GM18520 (cell line): Measurements from ENCODE around the gene HMGXB4.

Experiments
- ATAC-seq: cut with Tn5 transposase; IDR thresholded peaks from one replicate; pipeline ENCODE4 v1.9.1; 2021; ENCODE audit not compliant: unreplicated experiment

HMGXB4 gene

GRCh38 chr22:35310556-35311550 lies 53.6 kb downstream of the HMGXB4 start:
- ATAC-seq: no peak

- no peak for ATAC-seq
Observed at GRCh38 chr22:35311551-35311999, 54.3 kb downstream of the HMGXB4 start.

- no peak for ATAC-seq
Observed at GRCh38 chr22:35312198-35313059, 55.1 kb downstream of the HMGXB4 start.

GRCh38 chr22:35313311-35314121 lies 56.2 kb downstream of the HMGXB4 start:
- no peak for ATAC-seq

- ATAC-seq: no peak
Observed at GRCh38 chr22:35314161-35314942, 57.1 kb downstream of the HMGXB4 start.

- ATAC-seq: no peak
Observed at GRCh38 chr22:35315141-35315854, 58.0 kb downstream of the HMGXB4 start.

GRCh38 chr22:35315855-35316745 lies 58.8 kb downstream of the HMGXB4 start:
- no peak for ATAC-seq

- ATAC-seq: no peak
Observed at GRCh38 chr22:35316751-35317150, 59.5 kb downstream of the HMGXB4 start.

- no peak for ATAC-seq
Observed at GRCh38 chr22:35317680-35318290, 60.5 kb downstream of the HMGXB4 start.

GRCh38 chr22:35318346-35319215 lies 61.3 kb downstream of the HMGXB4 start:
- no peak for ATAC-seq

GRCh38 chr22:35319244-35319985 lies 62.1 kb downstream of the HMGXB4 start:
- ATAC-seq: no peak

GRCh38 chr22:35322126-35322525 lies 64.8 kb downstream of the HMGXB4 start:
- no peak for ATAC-seq

GRCh38 chr22:35322893-35323292 lies 65.6 kb downstream of the HMGXB4 start:
- no peak for ATAC-seq

GRCh38 chr22:35323305-35323704 lies 66.0 kb downstream of the HMGXB4 start:
- ATAC-seq: no peak

GRCh38 chr22:35324067-35324466 lies 66.8 kb downstream of the HMGXB4 start:
- ATAC-seq: no peak

- no peak for ATAC-seq
Observed at GRCh38 chr22:35324762-35325161, 67.5 kb downstream of the HMGXB4 start.
